ENCODE measurements around the gene PRKCH.

The PRKCH gene

GRCh38 chr14:61505815-61506809, 184.7 kb downstream of the PRKCH start:
- Mint-ChIP-seq H3K4me3 (peak overlapping the region; percentile 62), H3K27ac (peak overlapping the region; percentile 46), H3K27me3 (no peaks in the 10 kb centered on the region), H3K4me1 (peaks cover 97% of the 10 kb centered on the region), H3K36me3 (peaks cover 27% of the 10 kb centered on the region), H3K9me3 (peaks cover 5% of the 10 kb centered on the region)

- Mint-ChIP-seq H3K4me3 (peak overlapping the region; percentile 13), H3K27ac (peak overlapping the region; percentile 46), H3K4me1 (peaks cover 94% of the 10 kb centered on the region), H3K36me3 (peaks cover 23% of the 10 kb centered on the region), H3K27me3 (no peaks in the 10 kb centered on the region), H3K9me3 (peaks cover 4% of the 10 kb centered on the region)
These were observed 187.1 kb downstream of the PRKCH start for GRCh38 chr14:61508526-61508925.

GRCh38 chr14:61510736-61511557, 189.6 kb downstream of the PRKCH start:
- H3K27me3 Mint-ChIP-seq = no peaks in the 10 kb centered on the region
- peaks cover 24% of the 10 kb centered on the region for H3K36me3 Mint-ChIP-seq
- peak overlapping the region; percentile 77 for H3K4me3 Mint-ChIP-seq

GRCh38 chr14:61511558-61511948, 190.2 kb downstream of the PRKCH start:
- Mint-ChIP-seq H3K4me3 (peak overlapping the region; percentile 77), H3K9me3 (peaks cover 4% of the 10 kb centered on the region), H3K36me3 (peaks cover 23% of the 10 kb centered on the region), H3K27ac (peak overlapping the region; percentile 93), H3K27me3 (no peaks in the 10 kb centered on the region), H3K4me1 (peaks cover 96% of the 10 kb centered on the region)

More at GRCh38 chr14:61510736-61511557, 189.6 kb downstream of the PRKCH start:
- Mint-ChIP-seq H3K9me3 (peaks cover 4% of the 10 kb centered on the region), H3K27ac (peak overlapping the region; percentile 93), H3K4me1 (peaks cover 96% of the 10 kb centered on the region)

GRCh38 chr14:61512026-61512834, 190.9 kb downstream of the PRKCH start:
- peak overlapping the region; percentile 77 for H3K4me3 Mint-ChIP-seq
- H3K4me1 Mint-ChIP-seq = peaks cover 96% of the 10 kb centered on the region
- no peaks in the 10 kb centered on the region for H3K9me3 Mint-ChIP-seq
- H3K27ac Mint-ChIP-seq = peak overlapping the region; percentile 96
- no peaks in the 10 kb centered on the region for H3K27me3 Mint-ChIP-seq
- peaks cover 25% of the 10 kb centered on the region for H3K36me3 Mint-ChIP-seq

GRCh38 chr14:61513986-61514830, 192.8 kb downstream of the PRKCH start:
- H3K36me3 Mint-ChIP-seq = peaks cover 20% of the 10 kb centered on the region
- no peak overlapping the region for H3K4me3 Mint-ChIP-seq
- H3K27me3 Mint-ChIP-seq = no peaks in the 10 kb centered on the region
- H3K9me3 Mint-ChIP-seq = no peaks in the 10 kb centered on the region
- H3K27ac Mint-ChIP-seq = peak overlapping the region; percentile 89
- H3K4me1 Mint-ChIP-seq = peaks cover 95% of the 10 kb centered on the region

GRCh38 chr14:61514927-61515326, 193.5 kb downstream of the PRKCH start:
- H3K9me3 Mint-ChIP-seq = no peaks in the 10 kb centered on the region
- H3K27ac Mint-ChIP-seq = peak overlapping the region; percentile 89
- H3K27me3 Mint-ChIP-seq = no peaks in the 10 kb centered on the region
- H3K4me1 Mint-ChIP-seq = peaks cover 91% of the 10 kb centered on the region
- H3K36me3 Mint-ChIP-seq = peaks cover 17% of the 10 kb centered on the region
- no peak overlapping the region for H3K4me3 Mint-ChIP-seq

- H3K4me3 Mint-ChIP-seq = no peak overlapping the region
- H3K36me3 Mint-ChIP-seq = peaks cover 17% of the 10 kb centered on the region
- peak overlapping the region; percentile 30 for H3K27ac Mint-ChIP-seq
- H3K27me3 Mint-ChIP-seq = no peaks in the 10 kb centered on the region
- H3K4me1 Mint-ChIP-seq = peaks cover 90% of the 10 kb centered on the region
- H3K9me3 Mint-ChIP-seq = no peaks in the 10 kb centered on the region
These were observed 194.2 kb downstream of the PRKCH start for GRCh38 chr14:61515436-61516117.

GRCh38 chr14:61516118-61516743, 194.9 kb downstream of the PRKCH start:
- peaks cover 89% of the 10 kb centered on the region for H3K4me1 Mint-ChIP-seq

GRCh38 chr14:61516964-61517653, 195.7 kb downstream of the PRKCH start:
- Mint-ChIP-seq H3K4me3 (peak overlapping the region; percentile 49), H3K36me3 (peaks cover 19% of the 10 kb centered on the region), H3K27ac (peak overlapping the region; percentile 82), H3K4me1 (peaks cover 89% of the 10 kb centered on the region), H3K9me3 (no peaks in the 10 kb centered on the region), H3K27me3 (no peaks in the 10 kb centered on the region)

More at GRCh38 chr14:61516118-61516743, 194.9 kb downstream of the PRKCH start:
- peak overlapping the region; percentile 19 for H3K27ac Mint-ChIP-seq
- no peaks in the 10 kb centered on the region for H3K27me3 Mint-ChIP-seq
- H3K4me3 Mint-ChIP-seq = no peak overlapping the region
- H3K9me3 Mint-ChIP-seq = no peaks in the 10 kb centered on the region
- peaks cover 17% of the 10 kb centered on the region for H3K36me3 Mint-ChIP-seq

- Mint-ChIP-seq H3K4me3 (no peak overlapping the region), H3K27ac (peak overlapping the region; percentile 84), H3K27me3 (no peaks in the 10 kb centered on the region), H3K9me3 (no peaks in the 10 kb centered on the region), H3K36me3 (peaks cover 25% of the 10 kb centered on the region), H3K4me1 (peaks cover 92% of the 10 kb centered on the region)
These were observed 196.6 kb downstream of the PRKCH start for GRCh38 chr14:61517911-61518384.

GRCh38 chr14:61518403-61518802, 197.0 kb downstream of the PRKCH start:
- Mint-ChIP-seq H3K4me1 (peaks cover 92% of the 10 kb centered on the region), H3K4me3 (no peak overlapping the region), H3K36me3 (peaks cover 23% of the 10 kb centered on the region), H3K27me3 (no peaks in the 10 kb centered on the region), H3K9me3 (no peaks in the 10 kb centered on the region), H3K27ac (peak overlapping the region; percentile 84)

GRCh38 chr14:61519106-61519505, 197.7 kb downstream of the PRKCH start:
- H3K27ac Mint-ChIP-seq = peak overlapping the region; percentile 79
- H3K4me3 Mint-ChIP-seq = no peak overlapping the region
- H3K4me1 Mint-ChIP-seq = peaks cover 92% of the 10 kb centered on the region
- H3K9me3 Mint-ChIP-seq = no peaks in the 10 kb centered on the region
- peaks cover 23% of the 10 kb centered on the region for H3K36me3 Mint-ChIP-seq
- H3K27me3 Mint-ChIP-seq = no peaks in the 10 kb centered on the region

Measured in activated naive CD4-positive, alpha-beta T cell treated with anti-CD3 and anti-CD28 coated beads, Interleukin-2, amount 50 U/mL, for 24 hours (primary cell).